GM18861 (cell line): ENCODE results near the gene PRPF40A.

Source experiments
- ATAC-seq: cut with Tn5 transposase; IDR thresholded peaks from one replicate; pipeline ENCODE4 v1.9.1; 2021; ENCODE audit not compliant: unreplicated experiment

PRPF40A gene

DNA sequence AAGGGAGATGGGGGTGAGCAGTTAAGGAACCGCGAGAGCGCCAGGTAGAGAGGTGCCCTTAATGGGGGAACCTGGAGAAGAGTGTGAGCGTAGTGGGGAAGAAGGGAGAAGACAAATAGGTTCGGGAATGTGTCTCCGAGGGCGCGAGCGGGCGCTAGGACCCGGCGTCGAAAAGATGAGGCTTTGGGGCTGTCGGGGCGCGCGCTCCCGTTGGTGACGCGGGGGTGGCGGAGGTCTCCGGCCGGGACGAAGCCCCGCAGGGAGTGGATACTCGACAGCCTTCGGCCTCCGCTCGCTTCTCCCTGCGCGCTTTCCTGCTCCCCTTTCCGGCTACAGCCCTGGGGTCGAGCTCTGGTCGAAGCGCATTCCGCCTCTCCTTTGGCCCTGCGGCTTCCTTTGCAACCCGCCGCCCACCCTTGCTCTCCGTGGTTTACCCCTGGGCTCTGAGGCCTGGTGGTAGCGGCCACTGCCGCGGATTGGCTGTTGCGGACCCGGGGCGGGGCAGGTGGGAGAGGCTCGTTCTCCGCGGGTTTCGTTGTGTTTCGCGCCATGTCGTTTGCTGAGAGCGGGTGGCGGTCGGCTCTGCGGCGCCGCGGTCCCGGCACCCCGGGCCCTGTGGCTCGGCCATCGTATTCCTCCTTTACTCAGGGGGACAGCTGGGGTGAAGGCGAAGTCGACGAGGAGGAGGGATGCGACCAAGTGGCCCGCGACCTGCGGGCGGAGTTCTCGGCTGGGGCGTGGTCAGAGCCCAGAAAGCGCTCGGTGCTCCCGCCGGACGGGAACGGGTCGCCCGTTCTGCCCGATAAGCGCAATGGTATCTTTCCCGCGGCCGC is 1.0 kb upstream of the PRPF40A start, which contains the start of gene ARL6IP6:
ARL6IP6 (plus strand) TSS at position 545 of the 833 bp plus-strand sequence; CDS start at position 550, 5 bp downstream.
- peak; percentile 59 for ATAC-seq

GRCh38 chr2:152716805-152717227 is 445 bp downstream of the PRPF40A start:
- ATAC-seq = no peak

DNA sequence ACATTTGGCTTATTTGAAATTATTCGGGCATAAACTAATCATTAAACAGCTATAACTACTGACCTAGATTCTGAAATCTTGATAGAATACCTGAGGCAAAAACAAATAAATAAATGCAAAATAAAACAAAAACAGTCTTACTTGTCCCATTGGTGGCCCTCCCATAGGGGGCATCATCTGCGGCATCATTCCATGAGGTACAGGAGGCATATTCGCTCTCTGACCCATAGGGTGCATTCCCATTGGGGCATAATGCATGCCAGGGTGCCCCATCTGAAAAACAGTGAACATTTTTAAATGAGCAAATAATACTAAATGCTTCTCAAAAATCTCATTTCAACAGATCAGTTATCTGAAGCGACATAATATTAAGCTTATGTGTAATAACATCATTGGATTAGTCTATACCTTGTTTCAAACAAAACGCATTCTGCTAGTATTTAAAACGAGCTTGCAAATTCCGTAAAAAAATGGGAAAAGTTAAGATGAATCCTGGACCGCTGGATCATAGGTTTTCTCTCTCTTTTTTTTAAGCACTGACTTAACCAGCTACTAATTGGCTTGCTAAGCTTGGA is 1.3 kb downstream of the PRPF40A start:
- ATAC-seq = no peak

GRCh38 chr2:152715112-152715511 is 2.1 kb downstream of the PRPF40A start:
- ATAC-seq = no peak

- no peak for ATAC-seq
These were observed 6.5 kb downstream of the PRPF40A start for GRCh38 chr2:152710713-152711112.

- no peak for ATAC-seq
These were observed 8.5 kb downstream of the PRPF40A start for GRCh38 chr2:152708742-152709141.

DNA sequence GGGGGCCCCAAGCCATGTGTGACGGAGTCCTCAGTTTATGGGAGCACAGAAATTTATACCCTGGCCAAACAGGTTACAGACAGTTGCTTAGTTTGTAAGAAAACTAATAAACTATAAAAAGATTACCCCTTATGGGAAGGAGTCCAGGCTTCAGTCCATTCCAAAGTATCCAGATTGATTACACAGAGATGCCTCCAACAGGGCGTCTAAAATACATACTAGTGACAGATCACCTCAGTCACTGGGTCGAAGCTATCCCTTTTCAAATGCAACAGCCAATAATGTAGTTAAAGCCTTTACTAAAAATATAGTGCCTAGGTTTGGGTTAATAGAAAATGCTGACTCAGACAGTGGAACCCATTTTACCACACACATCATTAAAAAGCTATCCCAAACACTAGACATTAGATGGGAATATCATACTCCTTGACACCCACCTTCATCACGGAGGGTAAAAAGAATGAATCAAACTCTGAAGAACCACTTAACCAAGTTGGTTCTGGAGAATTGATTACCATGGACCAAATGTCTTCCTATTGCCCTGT is 10.7 kb downstream of the PRPF40A start:
- no peak for ATAC-seq

GRCh38 chr2:152701198-152701597 is 16.1 kb downstream of the PRPF40A start:
- no peak for ATAC-seq

DNA sequence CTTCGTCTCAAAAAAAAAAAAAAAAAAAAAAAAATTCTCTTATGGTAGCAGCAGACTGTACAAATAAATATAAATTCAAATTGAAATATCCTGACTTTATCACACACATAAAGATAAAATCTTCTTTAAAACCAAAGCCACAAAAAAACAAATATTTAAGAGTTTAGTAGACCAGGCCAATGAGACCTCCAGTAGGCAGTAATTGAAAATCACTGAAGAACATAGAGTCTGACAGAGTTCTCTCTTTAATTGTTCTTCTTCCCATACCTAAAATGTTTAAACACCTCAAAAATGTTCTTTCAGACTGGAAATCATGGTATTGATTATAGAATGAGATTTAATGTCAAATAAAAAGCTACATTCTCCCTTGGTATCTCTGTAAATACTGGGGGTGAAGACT is 20.8 kb downstream of the PRPF40A start:
- ATAC-seq = no peak

- ATAC-seq = no peak
These were observed 21.5 kb downstream of the PRPF40A start for GRCh38 chr2:152695763-152696162.

GRCh38 chr2:152694161-152694661 is 23.1 kb downstream of the PRPF40A start:
- peak; percentile 61 for ATAC-seq

- ATAC-seq = peak; percentile 78
These were observed 24.2 kb downstream of the PRPF40A start for GRCh38 chr2:152693033-152693432.

GRCh38 chr2:152686321-152686720 is 30.9 kb downstream of the PRPF40A start:
- ATAC-seq = no peak

- ATAC-seq = no peak
These were observed 33.9 kb downstream of the PRPF40A start for GRCh38 chr2:152683400-152683799.

- no peak for ATAC-seq
These were observed 34.6 kb downstream of the PRPF40A start for GRCh38 chr2:152682663-152683062.

- no peak for ATAC-seq
These were observed 38.5 kb downstream of the PRPF40A start for GRCh38 chr2:152678808-152679207.

DNA sequence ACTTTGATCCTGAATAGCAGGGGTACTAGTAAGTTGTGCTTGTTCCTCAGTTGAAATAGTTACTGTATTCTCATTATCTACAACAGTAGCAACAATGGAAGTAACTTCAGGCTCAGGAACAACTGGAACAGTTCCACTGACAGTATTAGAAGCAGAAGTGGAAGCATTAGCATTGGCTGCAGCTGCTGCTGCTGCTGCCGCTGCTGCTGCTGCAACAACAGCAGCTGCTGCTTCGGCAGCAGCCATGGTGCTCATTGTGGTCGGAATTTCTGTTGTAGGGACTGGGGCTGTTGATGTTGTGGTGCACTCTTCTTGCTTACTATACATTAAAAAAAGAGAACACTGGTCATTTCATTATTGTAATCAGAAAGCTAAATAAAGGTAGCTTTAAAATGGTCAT is 40.8 kb downstream of the PRPF40A start:
- ATAC-seq = no peak

- ATAC-seq = no peak
These were observed 42.9 kb downstream of the PRPF40A start for GRCh38 chr2:152674334-152674733.

DNA sequence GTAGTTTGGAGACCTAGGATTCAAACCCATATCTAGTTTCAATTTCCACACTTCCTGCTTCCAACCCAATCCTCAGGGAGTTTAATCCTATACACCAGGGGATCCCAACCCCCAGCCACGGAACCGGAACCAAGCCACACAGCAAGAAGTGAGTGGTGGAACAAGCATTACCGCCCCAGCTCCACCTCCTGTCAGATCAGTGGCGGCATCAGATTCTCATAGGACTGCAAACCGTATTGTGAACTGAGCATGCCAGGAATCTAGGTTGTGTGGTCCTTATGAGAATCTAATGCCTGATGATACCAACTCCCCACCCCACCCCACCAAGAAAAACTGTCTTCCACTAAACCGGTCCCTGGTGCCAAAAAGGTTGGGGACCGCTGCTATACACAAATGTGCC is 52.5 kb downstream of the PRPF40A start:
- no peak for ATAC-seq

DNA sequence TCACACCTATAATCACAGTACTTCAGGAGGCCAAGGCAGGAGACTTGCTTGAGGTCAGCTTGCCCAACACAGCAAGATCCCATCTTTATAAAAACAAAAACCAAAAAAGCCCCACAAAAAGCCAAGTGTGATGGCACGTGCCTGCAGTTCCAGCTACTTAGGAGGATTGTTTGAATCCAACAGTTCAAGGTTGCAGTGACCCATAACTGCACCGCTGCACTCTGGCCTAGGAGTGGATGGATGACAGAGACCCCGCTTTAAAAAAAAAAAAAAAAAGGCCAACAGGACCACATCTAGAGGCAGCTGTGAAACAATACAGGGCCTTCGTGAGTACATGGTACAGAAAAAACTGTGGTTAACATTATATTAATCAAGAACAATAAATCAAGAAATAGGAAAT is 56.2 kb downstream of the PRPF40A start:
- no peak for ATAC-seq

DNA sequence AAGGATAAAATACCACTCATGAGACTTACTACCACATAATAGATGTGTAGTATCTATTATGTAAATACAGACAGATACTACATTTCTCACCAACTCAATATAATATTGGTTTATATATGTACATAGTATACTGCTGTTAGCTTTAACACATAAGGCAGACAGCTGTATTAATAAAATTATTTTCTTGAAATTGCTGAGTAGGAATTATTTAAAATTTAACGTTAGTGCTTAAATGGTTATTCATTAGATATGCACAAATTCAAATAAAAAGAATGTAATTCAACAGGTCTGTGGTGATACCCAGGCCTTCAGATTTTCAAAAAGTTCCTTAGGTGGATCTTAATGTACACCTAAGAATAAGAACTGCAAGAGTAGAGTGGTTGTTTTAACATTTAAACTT is 59.0 kb downstream of the PRPF40A start:
- no peak for ATAC-seq

- ATAC-seq = peak; percentile 73
These were observed 60.2 kb downstream of the PRPF40A start for GRCh38 chr2:152657043-152657442.
